Right ventricle myocardium inferior (tissue), 1 donor: ENCODE results near the gene SPTBN4. TPM values are rescaled to one million over a fixed set of nuclear protein-coding genes. Genes with fewer than 3 reads are reported as not detected.

Experiments used
- ATAC-seq: fragments of 200-7000 bp; cut with Tn5 transposase; one replicate; pipeline ENCODE4 v1.9.1; 2020; ENCODE audit warnings: mild to moderate bottlenecking, moderate library complexity
- DNase-seq: peaks from one replicate; pipeline ENCODE4 v3.0.0; 2021; ENCODE audit errors: missing footprints
- intact Hi-C: fragments of 100-400 bp; cut with DNase I; formaldehyde crosslinking; loops from one replicate; pipeline ENCODE4 v1.11.0; 2022
- total RNA-seq: library from RNA; stranded (reverse); fragmentation: NEBNext Ultra II Directional; extraction: Animal tissue kit (Norgen Biotek cat#: 25700); gene quantifications from one replicate; pipeline ENCODE4 v1.2.1, GENCODE V29; 2021
- donor health status: DM: no; HTN: yes; CAD: no; lungs with severe emphysema.

The SPTBN4 gene
- total RNA-seq, 1 donor from 2014 or later: 5.1 TPM

- intact Hi-C loops: loop anchor here (5.0 kb wide), 2 partner anchors 116 to 189 kb away; partner anchors contain the start of genes COQ8B, ITPKC and PRX
- ATAC-seq: no peak
- DNase-seq: peak; percentile 82
Observed at GRCh38 chr19:40601134-40601974, 134.6 kb downstream of the SPTBN4 start, which contains the start of gene LTBP4. TSS of gene LTBP4 (plus strand) at chr19:40601369. CDS start at chr19:40601388, 19 bp downstream.

GRCh38 chr19:40603071-40603388, 136.2 kb downstream of the SPTBN4 start:
- intact Hi-C loops: loop anchor here (5.0 kb wide), 2 partner anchors 114 to 191 kb away; partner anchors contain the start of genes COQ8B, ITPKC and PRX
- ATAC-seq: no peak

GRCh38 chr19:40603389-40604170, 136.8 kb downstream of the SPTBN4 start:
- intact Hi-C loops: loop anchor here (2.0 to 5.0 kb wide), 3 partner anchors 31 to 191 kb away; partner anchors contain the start of genes COQ8B, ITPKC and PRX
- peak; percentile 82 for ATAC-seq
- peak; percentile 98 for DNase-seq

More at GRCh38 chr19:40603071-40603388, 136.2 kb downstream of the SPTBN4 start:
- DNase-seq: no peak

- DNase-seq: no peak
- intact Hi-C loops: loop anchor here (2.0 to 5.0 kb wide), 3 partner anchors 31 to 192 kb away; partner anchors contain the start of genes COQ8B, ITPKC and PRX
- no peak for ATAC-seq
Observed at GRCh38 chr19:40604171-40604646, 137.4 kb downstream of the SPTBN4 start.

- DNase-seq: no peak
- intact Hi-C loops: loop anchor here (2.0 to 5.0 kb wide), 3 partner anchors 30 to 192 kb away; partner anchors contain the start of genes COQ8B, ITPKC and PRX
- no peak for ATAC-seq
Observed at GRCh38 chr19:40604647-40605215, 137.9 kb downstream of the SPTBN4 start.

- intact Hi-C loops: loop anchor here (2.0 kb wide), 1 partner anchor 29 kb away; no protein-coding TSS in a partner anchor
- DNase-seq (peak; percentile 87), ATAC-seq (peak; percentile 2)
Observed at GRCh38 chr19:40605216-40605971, 138.6 kb downstream of the SPTBN4 start.

- intact Hi-C loops: no loop called here
- ATAC-seq (no peak), DNase-seq (peak; percentile 66)
Observed at GRCh38 chr19:40607311-40608239, 140.8 kb downstream of the SPTBN4 start.

GRCh38 chr19:40608240-40608621, 141.4 kb downstream of the SPTBN4 start:
- intact Hi-C loops: no loop called here
- DNase-seq (peak; percentile 68), ATAC-seq (no peak)

- no peak for DNase-seq
- no peak for ATAC-seq
- intact Hi-C loops: no loop called here
Observed at GRCh38 chr19:40608957-40609356, 142.2 kb downstream of the SPTBN4 start.

GRCh38 chr19:40609561-40610395, 143.0 kb downstream of the SPTBN4 start:
- intact Hi-C loops: no loop called here
- peak; percentile 59 for ATAC-seq
- peak; percentile 91 for DNase-seq

- intact Hi-C loops: no loop called here
- peak; percentile 15 for ATAC-seq
- peak; percentile 84 for DNase-seq
Observed at GRCh38 chr19:40610396-40611064, 143.7 kb downstream of the SPTBN4 start.

GRCh38 chr19:40611096-40611495, 144.3 kb downstream of the SPTBN4 start:
- no peak for ATAC-seq
- intact Hi-C loops: no loop called here
- DNase-seq: peak; percentile 63

GRCh38 chr19:40611900-40612698, 145.3 kb downstream of the SPTBN4 start:
- intact Hi-C loops: no loop called here
- DNase-seq (peak; percentile 58), ATAC-seq (no peak)

- ATAC-seq (no peak), DNase-seq (peak; percentile 81)
- intact Hi-C loops: no loop called here
Observed at GRCh38 chr19:40612831-40613689, 146.3 kb downstream of the SPTBN4 start.
